HG03045 (cell line): ENCODE measurements around the gene CREBBP.

ENCODE experiments used
- ATAC-seq: cut with Tn5 transposase; IDR thresholded peaks from one replicate; pipeline ENCODE4 v1.9.1; 2021; ENCODE audit warnings: mild to moderate bottlenecking, moderate library complexity; ENCODE audit not compliant: unreplicated experiment

Gene CREBBP

GRCh38 chr16:3738128-3738527, 142.4 kb downstream of the CREBBP start:
- ATAC-seq = no peak

- ATAC-seq = no peak
These were observed 143.3 kb downstream of the CREBBP start for GRCh38 chr16:3737181-3737580.

GRCh38 chr16:3736116-3736515, 144.4 kb downstream of the CREBBP start:
- no peak for ATAC-seq

- ATAC-seq = no peak
These were observed 145.0 kb downstream of the CREBBP start for GRCh38 chr16:3735541-3735940.

GRCh38 chr16:3734758-3735221, 145.7 kb downstream of the CREBBP start:
- ATAC-seq = no peak

GRCh38 chr16:3734084-3734757, 146.3 kb downstream of the CREBBP start:
- ATAC-seq = no peak

GRCh38 chr16:3732171-3732570, 148.3 kb downstream of the CREBBP start:
- no peak for ATAC-seq

GRCh38 chr16:3731126-3731935, 149.2 kb downstream of the CREBBP start:
- ATAC-seq = no peak

- ATAC-seq = no peak
These were observed 150.1 kb downstream of the CREBBP start for GRCh38 chr16:3730161-3731125.

GRCh38 chr16:3729161-3730112, 151.1 kb downstream of the CREBBP start:
- no peak for ATAC-seq

- ATAC-seq = no peak
These were observed 151.9 kb downstream of the CREBBP start for GRCh38 chr16:3728424-3729160.

- no peak for ATAC-seq
These were observed 152.6 kb downstream of the CREBBP start for GRCh38 chr16:3727806-3728381.

- ATAC-seq = no peak
These were observed 154.4 kb downstream of the CREBBP start for GRCh38 chr16:3726021-3726687.

GRCh38 chr16:3725276-3725675, 155.2 kb downstream of the CREBBP start:
- ATAC-seq = no peak

GRCh38 chr16:3722508-3722907, 158.0 kb downstream of the CREBBP start:
- no peak for ATAC-seq

- ATAC-seq = no peak
These were observed 160.1 kb downstream of the CREBBP start for GRCh38 chr16:3720418-3720817.

- no peak for ATAC-seq
These were observed 161.9 kb downstream of the CREBBP start for GRCh38 chr16:3718628-3719027.

GRCh38 chr16:3718019-3718391, 162.5 kb downstream of the CREBBP start:
- ATAC-seq = no peak
